ENCODE results near the gene TSPAN4.

TSPAN4 gene

GRCh38 chr11:868394-868793, 25.7 kb downstream of the TSPAN4 start:
- no peak for DNase-seq

GRCh38 chr11:868802-869201, 26.1 kb downstream of the TSPAN4 start:
- DNase-seq: no peak

GRCh38 chr11:869399-870126, 26.9 kb downstream of the TSPAN4 start:
- no peak for DNase-seq

- no peak for DNase-seq
Observed at GRCh38 chr11:870127-870413, 27.4 kb downstream of the TSPAN4 start.

- no peak for DNase-seq
Observed at GRCh38 chr11:870418-870817, 27.8 kb downstream of the TSPAN4 start.

GRCh38 chr11:871472-871871, 28.8 kb downstream of the TSPAN4 start:
- DNase-seq: no peak

GRCh38 chr11:872799-873198, 30.1 kb downstream of the TSPAN4 start:
- DNase-seq: no peak

GRCh38 chr11:873706-874105, 31.1 kb downstream of the TSPAN4 start:
- no peak for DNase-seq

GRCh38 chr11:875203-875602, 32.6 kb downstream of the TSPAN4 start:
- DNase-seq: no peak

GRCh38 chr11:875769-876301, 33.2 kb downstream of the TSPAN4 start:
- DNase-seq: no peak

- DNase-seq: no peak
Observed at GRCh38 chr11:876545-876944, 33.9 kb downstream of the TSPAN4 start.

GRCh38 chr11:877565-877964, 34.9 kb downstream of the TSPAN4 start:
- no peak for DNase-seq

- no peak for DNase-seq
Observed at GRCh38 chr11:880447-880846, 37.8 kb downstream of the TSPAN4 start.

GRCh38 chr11:882596-882995, 39.9 kb downstream of the TSPAN4 start:
- no peak for DNase-seq

- no peak for DNase-seq
Observed at GRCh38 chr11:883527-883926, 40.9 kb downstream of the TSPAN4 start.

- DNase-seq: no peak
Observed at GRCh38 chr11:884578-885070, 42.0 kb downstream of the TSPAN4 start.

GRCh38 chr11:886568-886967, 43.9 kb downstream of the TSPAN4 start:
- DNase-seq: no peak

GRCh38 chr11:887589-887988, 44.9 kb downstream of the TSPAN4 start:
- no peak for DNase-seq

GRCh38 chr11:888310-889212, 45.9 kb downstream of the TSPAN4 start:
- no peak for DNase-seq

GRCh38 chr11:889257-889656, 46.6 kb downstream of the TSPAN4 start:
- no peak for DNase-seq

- no peak for DNase-seq
Observed at GRCh38 chr11:889687-890475, 47.2 kb downstream of the TSPAN4 start.

- DNase-seq: no peak
Observed at GRCh38 chr11:890794-891540, 48.3 kb downstream of the TSPAN4 start.
